Endometrial microvascular endothelial cells (primary cell): ENCODE data around the gene MTMR12. TPM values are rescaled to one million over a fixed set of nuclear protein-coding genes. Genes with fewer than 3 reads are reported as not detected.

Experiments used
- in situ Hi-C: cut with HindIII; loops from 2 replicates; pipeline ENCODE4 v1.10.0; 2017; ENCODE audit warnings: low sequenced_read_pairs, low pct_unique_long_range_greater_than_20kb; ENCODE audit errors: inconsistent ontology term
- total RNA-seq: library from RNA; depleted of rRNA; stranded (reverse); fragments of >200 nt; gene quantifications from one replicate; pipeline ENCODE4 v1.2.3, GENCODE V29; 2015; ENCODE audit errors: inconsistent ontology term

The MTMR12 gene
- total RNA-seq, 1 donor from 2014 or later: 26.7 TPM

GRCh38 chr5:32261198-32261597 lies 51.5 kb downstream of the MTMR12 start:
- in situ Hi-C loops: no loop called here

GRCh38 chr5:32259033-32259432 lies 53.7 kb downstream of the MTMR12 start:
- in situ Hi-C loops: no loop called here

GRCh38 chr5:32258424-32258823 lies 54.3 kb downstream of the MTMR12 start:
- in situ Hi-C loops: no loop called here

- in situ Hi-C loops: no loop called here
Observed at GRCh38 chr5:32255540-32255900, 57.2 kb downstream of the MTMR12 start.

- in situ Hi-C loops: no loop called here
Observed at GRCh38 chr5:32254881-32255539, 57.7 kb downstream of the MTMR12 start.

- in situ Hi-C loops: no loop called here
Observed at GRCh38 chr5:32251871-32252458, 60.8 kb downstream of the MTMR12 start.

- in situ Hi-C loops: loop anchor here (25.0 kb wide), 1 partner anchor 88 kb away; no protein-coding TSS in a partner anchor
Observed at GRCh38 chr5:32249668-32250067, 63.1 kb downstream of the MTMR12 start.

- in situ Hi-C loops: loop anchor here (25.0 kb wide), 1 partner anchor 92 kb away; no protein-coding TSS in a partner anchor
Observed at GRCh38 chr5:32245742-32246141, 67.0 kb downstream of the MTMR12 start.

GRCh38 chr5:32244017-32244416 lies 68.7 kb downstream of the MTMR12 start:
- in situ Hi-C loops: loop anchor here (25.0 kb wide), 1 partner anchor 93 kb away; no protein-coding TSS in a partner anchor

- in situ Hi-C loops: loop anchor here (25.0 kb wide), 1 partner anchor 96 kb away; no protein-coding TSS in a partner anchor
Observed at GRCh38 chr5:32241034-32241783, 71.5 kb downstream of the MTMR12 start.

GRCh38 chr5:32239385-32239784 lies 73.4 kb downstream of the MTMR12 start:
- in situ Hi-C loops: loop anchor here (25.0 kb wide), 1 partner anchor 98 kb away; no protein-coding TSS in a partner anchor

- in situ Hi-C loops: loop anchor here (25.0 kb wide), 1 partner anchor 103 kb away; no protein-coding TSS in a partner anchor
Observed at GRCh38 chr5:32233696-32234447, 78.9 kb downstream of the MTMR12 start.

GRCh38 chr5:32233220-32233695 lies 79.5 kb downstream of the MTMR12 start:
- in situ Hi-C loops: loop anchor here (25.0 kb wide), 1 partner anchor 104 kb away; no protein-coding TSS in a partner anchor

- in situ Hi-C loops: loop anchor here (25.0 kb wide), 1 partner anchor 105 kb away; no protein-coding TSS in a partner anchor
Observed at GRCh38 chr5:32232441-32233219, 80.1 kb downstream of the MTMR12 start.

- in situ Hi-C loops: loop anchor here (25.0 kb wide), 1 partner anchor 105 kb away; no protein-coding TSS in a partner anchor
Observed at GRCh38 chr5:32231929-32232328, 80.8 kb downstream of the MTMR12 start.

GRCh38 chr5:32231241-32231640 lies 81.5 kb downstream of the MTMR12 start:
- in situ Hi-C loops: loop anchor here (25.0 kb wide), 1 partner anchor 106 kb away; no protein-coding TSS in a partner anchor

- in situ Hi-C loops: loop anchor here (25.0 kb wide), 1 partner anchor 107 kb away; no protein-coding TSS in a partner anchor
Observed at GRCh38 chr5:32230356-32231099, 82.2 kb downstream of the MTMR12 start.
